GM12878 (cell line): Measurements from ENCODE around the gene MYMX. TPM values are rescaled to one million over a fixed set of nuclear protein-coding genes. Genes with fewer than 3 reads are reported as not detected.

Experiments
- ATAC-seq: fragments of 200-7000 bp; cut with Tn5 transposase; 3 replicates; pipeline ENCODE4 v1.9.1; 2020; ENCODE audit warnings: mild to moderate bottlenecking, moderate library complexity
- BruUV-seq: library from RNA; stranded (reverse); fragments of 400-500 nt; replicated peaks from 2 replicates; lab custom pipeline; 2021; lab: Mats Ljungman, UMichigan
- CTCF ChIA-PET: fragments of 300-600 bp; sonication (Branson Sonifier 250); formaldehyde crosslinking; extraction: SDS; loops from one replicate; lab custom pipeline; 2021; ENCODE audit warnings: inconsistent platforms; lab: Yijun Ruan, JAX
- POLR2A ChIA-PET: fragments of 350-600 bp; formaldehyde crosslinking; extraction: SDS; loops from one replicate; lab custom pipeline; 2021; ENCODE audit warnings: inconsistent platforms; lab: Charles Lee
- RAD21 ChIA-PET: fragments of 300-600 bp; sonication (Branson Sonifier 250); formaldehyde crosslinking; loops from one replicate; lab custom pipeline; 2023; ENCODE audit warnings: antibody characterized with exemption; ENCODE audit not compliant: unreplicated experiment; lab: Charles Lee
- SMC1A ChIA-PET: fragments of 300-600 bp; sonication (Branson Sonifier 250); formaldehyde crosslinking; loops from one replicate; lab custom pipeline; 2023; ENCODE audit not compliant: unreplicated experiment, uncharacterized antibody; lab: Charles Lee
- DNase-seq: peaks from one replicate; pipeline ENCODE4 v3.0.0-alpha.2; 2011; ENCODE audit warnings: low read depth, low spot score
- FAIRE-seq: peaks from 3 replicates; lab custom pipeline; 2011; peaks lifted over from hg19 to GRCh38; lab: Jason Lieb, UNC
- H2AFZ ChIP-seq: 2 replicates; pipeline ENCODE4 v1.6.0; 2011; ENCODE audit warnings: low read depth, low read length, control low read depth; ENCODE audit not compliant: control insufficient read depth
- H3K27ac ChIP-seq: 2 replicates; pipeline ENCODE4 v1.5.1; 2011; ENCODE audit warnings: control low read depth; ENCODE audit not compliant: control insufficient read depth, insufficient read depth
- H3K27me3 ChIP-seq, 2 experiments: replicated peaks in 1 of 2; 2 replicates each; pipeline versions ENCODE4 v1.6.0 to v1.6.1; 2011; ENCODE audit warnings: low read length in 1 of 2; ENCODE audit not compliant: control insufficient read depth in 2 of 2, insufficient read depth in 2 of 2
- H3K36me3 ChIP-seq, 2 experiments: 2 replicates each; pipeline ENCODE4 v1.5.1; 2011; ENCODE audit warnings: low read length in 1 of 2; ENCODE audit not compliant: control insufficient read depth in 2 of 2, insufficient read depth in 2 of 2
- H3K4me1 ChIP-seq: 2 replicates; pipeline ENCODE4 v1.6.1; 2011; ENCODE audit warnings: mild to moderate bottlenecking, low read length, moderate library complexity, mixed read lengths; ENCODE audit not compliant: control insufficient read depth, insufficient read depth
- H3K4me2 ChIP-seq: 2 replicates; pipeline ENCODE4 v1.6.0; 2011; ENCODE audit warnings: control low read depth; ENCODE audit not compliant: control insufficient read depth, insufficient read depth
- H3K4me3 ChIP-seq: fragments of 200-600 bp; sonication (generic); 2 replicates; pipeline ENCODE4 v1.5.1; 2016
- H3K79me2 ChIP-seq: 2 replicates; pipeline ENCODE4 v1.6.0; 2011; ENCODE audit warnings: low read length; ENCODE audit not compliant: control insufficient read depth, insufficient read depth
- H3K9ac ChIP-seq: 2 replicates; pipeline ENCODE4 v1.8.0; 2011; ENCODE audit warnings: low read length, control low read depth, mixed read lengths; ENCODE audit not compliant: control insufficient read depth, insufficient read depth
- H3K9me3 ChIP-seq: replicated peaks from 3 replicates; pipeline ENCODE4 v1.5.1; 2011; ENCODE audit warnings: mild to moderate bottlenecking, low read length; ENCODE audit not compliant: control insufficient read depth, insufficient read depth
- H4K20me1 ChIP-seq: 2 replicates; pipeline ENCODE4 v1.6.0; 2011; ENCODE audit not compliant: control insufficient read depth, insufficient read depth
- BACH1 ChIP-seq: fragments of 450-650 bp; IDR thresholded peaks from 2 replicates; pipeline ENCODE4 v1.6.1; 2017; ENCODE audit warnings: mild to moderate bottlenecking, borderline replicate concordance
- PBX3 ChIP-seq: IDR thresholded peaks from 2 replicates; pipeline ENCODE4 v1.6.1; 2011; ENCODE audit warnings: mild to moderate bottlenecking, low read depth, low read length, moderate library complexity; ENCODE audit not compliant: insufficient replicate concordance
- POLR2A ChIP-seq: IDR thresholded peaks from 2 replicates; pipeline ENCODE4 v1.6.1; 2011; ENCODE audit warnings: low read depth, mild to moderate bottlenecking, low read length
- POLR2AphosphoS2 ChIP-seq: IDR thresholded peaks from 2 replicates; pipeline ENCODE4 v1.6.1; 2011; ENCODE audit warnings: low read depth, mild to moderate bottlenecking, low read length, improper control_type of control experiment, moderate library complexity
- POLR2AphosphoS5 ChIP-seq: IDR thresholded peaks from 2 replicates; pipeline ENCODE4 v1.6.1; 2011; ENCODE audit warnings: mild to moderate bottlenecking, low read length, inconsistent platforms
- POU2F2 ChIP-seq: IDR thresholded peaks from 3 replicates; pipeline ENCODE4 v1.6.1; 2011; ENCODE audit warnings: low read depth, mild to moderate bottlenecking, low read length, borderline replicate concordance
- RB1 ChIP-seq: fragments of 450-650 bp; formaldehyde crosslinking; IDR thresholded peaks from 2 replicates; pipeline ENCODE4 v1.6.1; 2017; ENCODE audit warnings: mild to moderate bottlenecking, borderline replicate concordance
- SMAD5 ChIP-seq: IDR thresholded peaks from 2 replicates; pipeline ENCODE4 v1.6.1; 2016; ENCODE audit warnings: antibody characterized with exemption, low read depth
- STAT1 ChIP-seq: fragments of 450-650 bp; conservative IDR thresholded peaks from 2 replicates; pipeline ENCODE4 v1.6.1; 2014; ENCODE audit warnings: antibody characterized with exemption, mild to moderate bottlenecking
- ZSCAN29 ChIP-seq: fragments of 450-650 bp; IDR thresholded peaks from 2 replicates; pipeline ENCODE4 v1.6.1; 2017; ENCODE audit warnings: mild to moderate bottlenecking, moderate library complexity
- WGBS: methylation state at CpG from one replicate; pipeline ENCODE4 v1.1.6; 2016; ENCODE audit warnings: low lambda C conversion rate; ENCODE audit not compliant: insufficient replicate concordance, insufficient coverage; ENCODE audit errors: missing lambda C conversion rate; 5-methylcytosine and 5-hydroxymethylcytosine counted together
- in situ Hi-C: fragments of 300-500 bp; cut with MboI; formaldehyde crosslinking; loops from 9 replicates; pipeline ENCODE4 v1.14.3; 2018; ENCODE audit warnings: mixed read lengths
- intact Hi-C: fragments of 100-400 bp; cut with micrococcal nuclease; formaldehyde crosslinking; loops from one replicate; pipeline ENCODE4 v1.14.2; 2022; ENCODE audit not compliant: unreplicated experiment
- polyA plus RNA-seq, 11 experiments: library from polyadenylated mRNA; depleted of rRNA in 4 of 11; unstranded in 6 of 11; stranded (reverse) in 5 of 11; fragments of >200 nt; fragmentation: Nextera tagmentation in 4 of 11; fragmentation: Illumina TruSeq in 1 of 11; extraction: Ambion mirVana in 4 of 11; extraction: Trizol in 1 of 11; gene quantifications; 1 replicate in 1 of 11; 2 replicates in 10 of 11; pipeline versions ENCODE4 v1.2.1 to v1.2.3, GENCODE V29; 2011 to 2016; ENCODE audit warnings: inconsistent platforms in 2 of 11, missing spikeins in 2 of 11, low read depth in 1 of 11
- total RNA-seq, 4 experiments: library from RNA; depleted of rRNA in 3 of 4; stranded (reverse); fragments of >200 nt in 3 of 4; fragmentation: Illumina TruSeq in 1 of 4; extraction: Trizol in 1 of 4; gene quantifications; 2 replicates each; pipeline versions ENCODE4 v1.2.1 to v1.2.3, GENCODE V29; 2013 to 2021

The MYMX gene
- total and polyA plus RNA-seq, 10 of the 15 experiments (the other 5 are each of a cell fraction or from before 2014, with no cell fraction given): not detected

DNA sequence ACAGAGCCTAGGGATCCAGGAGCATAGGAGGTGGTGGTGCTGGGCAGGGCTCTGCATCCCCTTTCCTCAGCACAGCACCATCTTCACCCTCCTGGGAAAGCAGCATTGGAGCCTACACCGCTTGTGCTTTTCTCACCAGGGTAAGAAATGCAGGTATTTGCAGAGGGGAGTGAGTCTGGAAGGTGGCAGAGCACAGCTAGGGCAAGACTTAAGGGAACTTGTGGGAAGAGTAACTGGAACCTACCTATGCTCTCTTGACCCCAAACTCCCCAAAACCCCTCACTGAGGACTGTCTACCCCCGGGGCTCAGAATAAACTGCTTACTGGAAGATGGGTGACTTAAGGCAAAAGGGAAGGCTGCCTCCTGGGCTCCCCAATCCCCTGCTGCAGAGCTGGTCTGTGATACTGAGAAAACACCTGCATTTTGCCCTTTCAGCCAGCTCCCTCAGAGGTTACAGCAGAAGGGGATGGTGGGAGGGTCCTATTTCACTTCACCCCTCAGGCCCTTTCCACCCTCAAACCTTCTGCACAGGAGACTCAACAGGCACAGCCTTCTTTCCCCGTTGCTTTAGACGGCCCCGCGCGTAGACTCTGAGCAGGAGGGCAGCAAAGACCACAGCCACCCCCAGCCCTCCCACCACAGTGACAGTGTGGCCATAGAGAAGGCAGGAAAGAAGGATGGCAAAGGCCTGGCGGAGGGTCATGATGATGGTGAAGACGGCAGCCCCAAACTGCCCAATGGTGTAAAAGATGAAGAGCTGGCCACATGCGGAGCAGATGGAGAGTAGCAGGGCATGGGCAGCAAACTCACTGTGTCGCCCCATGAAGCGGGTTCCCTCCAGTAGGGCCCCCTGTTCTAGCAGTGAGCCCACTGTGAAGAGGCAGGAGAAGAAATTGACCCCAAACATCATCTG, 37.7 kb downstream of the MYMX start (continued):
- peak; percentile 71 for TF ChIP-seq BACH1

DNA sequence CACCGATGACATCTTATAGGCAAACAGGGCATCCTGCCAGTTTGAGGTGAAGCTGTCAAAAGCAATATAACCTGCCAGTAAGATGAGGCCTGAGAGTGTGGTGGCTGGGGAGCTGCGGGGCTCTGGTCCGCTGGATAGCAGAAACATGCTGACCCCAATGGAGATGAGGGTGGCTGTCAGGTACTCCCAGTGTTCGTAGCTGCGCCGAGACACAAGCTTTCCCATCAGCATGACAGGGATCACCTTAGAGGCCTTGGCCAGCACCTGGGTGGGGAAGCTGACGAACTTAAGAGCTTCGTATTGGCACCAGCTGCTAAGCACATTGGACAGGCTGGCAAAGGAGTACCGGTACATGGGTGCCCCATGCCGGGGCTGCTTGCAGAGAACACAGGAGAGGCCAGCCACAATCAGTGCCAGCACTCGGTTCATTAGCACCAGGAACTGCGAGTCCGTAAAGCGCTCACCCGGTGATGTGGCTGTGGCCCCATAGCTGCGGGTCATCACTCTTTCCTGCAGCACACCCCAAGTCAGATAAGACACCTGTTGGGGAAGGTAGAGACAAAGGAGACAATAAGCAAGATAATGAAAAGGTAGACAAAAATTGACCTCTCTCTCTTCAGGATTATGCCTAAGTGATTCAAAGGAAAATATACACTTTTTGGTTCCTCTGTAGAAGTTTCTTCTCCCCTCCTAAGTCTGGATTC, 38.5 kb downstream of the MYMX start:
- H3K36me3 ChIP-seq: peaks cover 40 to 57% of the 10 kb centered on the region in 2 experiments
- TF ChIP-seq POLR2A (peak; percentile 76), STAT1 (no peak), POLR2AphosphoS2 (peak; percentile 41; the same call in 1 of the 2 replicates), RB1 (no peak), POU2F2 (peak; percentile 65; the same call in 1 of the 3 replicates), ZSCAN29 (no peak), PBX3 (no peak), POLR2AphosphoS5 (peak; percentile 94), SMAD5 (peak; percentile 60; the same call in 1 of the 2 replicates)
- H3K9me3 ChIP-seq: no peaks in the 10 kb centered on the region
- H3K27me3 ChIP-seq: no peaks in the 10 kb centered on the region
- ChIA-PET SMC1A (interaction anchor here (0.9 to 3.1 kb wide), 6 partner anchors 9 to 82 kb away, joined by 3 to 25 read pairs (median 6); partner anchors contain the start of genes HSP90AB1 and SLC29A1), RAD21 (interaction anchor here (0.8 to 4.8 kb wide), 4 partner anchors 9 to 83 kb away, joined by 3 to 28 read pairs (median 4); partner anchors contain the start of gene HSP90AB1), CTCF (interaction anchor here (0.7 to 5.0 kb wide), 7 partner anchors 8 to 82 kb away, joined by 3 to 45 read pairs (median 12); partner anchors contain the start of genes HSP90AB1 and SLC29A1), POLR2A (interaction anchor here (0.9 to 10.7 kb wide), 8 partner anchors 8 to 79 kb away, joined by 3 to 131 read pairs (median 4); partner anchors contain the start of gene HSP90AB1)
- in situ Hi-C loops (no loop called here), intact Hi-C loops (no loop called here)
- H3K4me2 ChIP-seq: peak overlapping the region; percentile 71
- H3K9ac ChIP-seq: no peak overlapping the region
- FAIRE-seq (no peak), DNase-seq (no peak), ATAC-seq (0 out of 3 replicates have a peak, but pooled peaks have one; percentile 0)
- BruUV-seq: no TSS peak
- peak overlapping the region; percentile 99 for H3K27ac ChIP-seq
- H3K79me2 ChIP-seq: peaks cover 84% of the 10 kb centered on the region
- 61% methylated on average over 16 of the region's 16 CpGs for WGBS
- H3K4me3 ChIP-seq: peak overlapping the region; percentile 77; the same call in 1 of the 2 replicates
- H2AFZ ChIP-seq: no peak overlapping the region
- H3K4me1 ChIP-seq: peaks cover 43% of the 10 kb centered on the region
- H4K20me1 ChIP-seq: peaks cover 6% of the 10 kb centered on the region; the same call in 1 of the 2 replicates
